GM19351 (cell line): Measurements from ENCODE around the gene IREB2.
"Not testable (repeated sequence)": the region's sequence is repeated elsewhere in the genome, so short reads cannot be mapped to it uniquely, and the experiment has no call there.

Experiments
- ATAC-seq: cut with Tn5 transposase; IDR thresholded peaks from one replicate; pipeline ENCODE4 v1.9.1; 2021; ENCODE audit warnings: mild to moderate bottlenecking, moderate library complexity; ENCODE audit not compliant: unreplicated experiment

Gene IREB2

DNA sequence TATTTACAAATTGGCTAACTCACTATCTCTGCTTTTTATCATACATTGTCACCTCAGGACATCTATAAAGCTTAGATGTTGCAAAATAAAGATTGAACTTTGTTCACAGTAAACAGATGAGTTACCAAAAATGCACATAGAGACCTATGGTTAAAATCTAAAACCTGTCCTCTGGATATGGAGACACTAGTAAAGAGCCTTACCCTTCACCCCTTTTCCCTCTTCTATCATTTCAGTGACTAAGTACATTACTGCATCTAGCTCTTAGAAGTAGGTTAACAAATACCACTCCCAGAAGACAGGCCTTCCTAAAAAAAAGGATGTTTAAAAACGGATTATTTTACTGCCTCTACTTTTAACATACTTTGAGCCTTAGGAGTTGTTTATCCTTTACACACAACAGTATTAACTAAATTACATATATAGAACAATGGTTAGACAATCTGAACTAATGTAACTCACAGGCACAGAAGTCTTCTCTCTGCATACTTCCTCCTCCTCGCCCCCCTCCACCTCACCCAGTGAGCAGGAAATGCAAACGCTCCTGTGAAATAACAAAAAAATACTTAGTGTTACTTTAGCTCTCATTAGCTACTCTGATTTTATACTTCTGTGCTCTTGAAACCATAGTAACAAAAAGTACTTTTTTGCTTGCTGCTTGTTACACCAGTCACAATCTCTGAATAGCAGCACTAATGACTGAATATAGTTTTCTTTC is 23.3 kb downstream of the IREB2 start:
- no peak for ATAC-seq

DNA sequence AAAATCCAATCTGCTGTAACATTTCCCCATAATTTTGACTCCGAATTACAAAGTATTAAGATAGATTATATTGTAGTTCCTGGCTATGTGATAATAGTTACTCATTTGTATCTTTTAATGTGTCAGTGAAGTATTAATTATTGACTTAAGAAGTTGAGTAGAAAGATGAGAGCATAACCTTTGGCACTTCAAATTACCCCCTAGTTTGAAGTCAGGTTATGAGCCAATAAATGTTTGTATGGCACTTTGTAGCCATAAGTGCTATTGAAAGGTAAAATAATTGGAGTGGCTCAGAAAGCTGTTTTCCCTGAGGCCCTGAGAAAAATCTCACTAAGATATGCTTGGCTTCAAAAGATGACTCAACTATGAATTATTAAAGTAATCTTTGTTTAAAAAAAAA is 31.0 kb downstream of the IREB2 start:
- ATAC-seq: no peak

DNA sequence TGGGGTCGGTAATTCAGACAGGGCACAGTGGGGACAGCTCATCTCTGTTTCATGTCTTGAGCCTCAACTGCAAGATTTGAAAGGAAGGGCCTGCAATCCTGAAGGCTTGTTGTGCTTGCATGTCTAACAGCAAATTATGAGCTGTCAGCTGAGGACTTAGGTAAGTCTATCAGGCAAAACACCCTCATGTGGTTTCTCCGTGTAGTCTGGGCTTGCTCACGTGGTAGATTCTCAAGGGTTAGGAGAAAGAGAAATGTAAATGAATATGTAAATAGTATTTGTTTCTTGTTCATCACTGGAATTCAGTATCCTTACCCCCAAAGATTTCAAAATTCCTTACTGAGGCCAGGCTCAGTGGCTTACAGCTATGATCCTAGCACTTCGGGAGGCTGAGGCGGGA is 39.3 kb downstream of the IREB2 start:
- ATAC-seq: no peak

DNA sequence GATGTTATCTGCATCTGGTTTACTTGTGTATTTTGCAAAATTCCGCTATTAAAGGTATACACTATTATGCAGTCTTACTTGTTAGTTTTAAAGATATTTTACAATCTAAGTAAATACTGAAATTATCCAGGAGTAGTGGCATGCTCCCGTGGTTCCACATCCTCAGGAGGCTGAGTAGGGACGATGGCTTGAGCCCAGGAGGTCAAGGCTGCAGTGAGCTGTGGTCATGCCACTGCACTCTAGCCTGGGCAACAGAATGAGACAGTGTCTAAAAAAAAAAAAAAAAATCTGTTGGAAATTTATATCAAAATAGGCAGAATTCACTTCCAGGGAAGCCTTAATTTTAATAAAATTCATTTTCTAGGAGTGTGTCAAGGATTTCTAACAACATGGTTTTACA is 41.6 kb downstream of the IREB2 start:
- ATAC-seq: no peak

DNA sequence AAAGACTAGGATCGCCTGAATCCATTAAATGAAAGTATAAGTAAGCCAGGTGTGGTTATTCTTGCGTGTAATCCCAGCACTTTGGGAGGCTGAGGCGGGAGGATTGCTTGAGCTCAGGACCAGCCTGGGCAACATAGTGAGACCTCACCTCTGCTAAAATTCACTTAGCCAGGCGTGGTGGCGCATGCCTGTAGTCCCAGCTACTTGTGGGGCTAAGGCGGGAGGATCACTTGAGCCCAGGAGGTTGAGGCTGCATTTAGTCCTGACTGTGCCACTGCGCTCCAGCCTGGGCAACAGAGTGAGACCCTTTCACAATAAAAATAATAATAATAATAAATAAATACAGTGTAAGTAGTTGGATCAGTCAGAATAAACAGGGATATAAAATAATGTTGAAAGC is 43.9 kb downstream of the IREB2 start:
- no peak for ATAC-seq

DNA sequence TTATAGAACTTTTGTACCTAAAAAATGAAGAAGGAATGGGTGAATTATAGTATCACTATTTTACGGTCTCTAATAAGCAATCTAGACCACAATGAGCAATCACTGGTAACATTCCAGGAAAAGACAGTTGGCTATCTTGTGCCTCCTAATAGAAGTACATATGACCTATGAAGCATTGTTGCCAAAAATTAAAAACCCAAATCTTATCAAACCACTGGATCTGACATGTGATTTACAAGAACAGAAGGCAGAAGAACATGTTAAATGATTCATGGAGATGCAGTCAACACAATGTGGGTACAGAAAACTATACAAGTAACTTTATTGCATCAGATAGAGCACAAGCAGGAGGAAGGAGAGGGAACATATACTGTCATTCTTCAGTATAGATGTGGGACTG is 54.9 kb downstream of the IREB2 start:
- ATAC-seq: no peak

DNA sequence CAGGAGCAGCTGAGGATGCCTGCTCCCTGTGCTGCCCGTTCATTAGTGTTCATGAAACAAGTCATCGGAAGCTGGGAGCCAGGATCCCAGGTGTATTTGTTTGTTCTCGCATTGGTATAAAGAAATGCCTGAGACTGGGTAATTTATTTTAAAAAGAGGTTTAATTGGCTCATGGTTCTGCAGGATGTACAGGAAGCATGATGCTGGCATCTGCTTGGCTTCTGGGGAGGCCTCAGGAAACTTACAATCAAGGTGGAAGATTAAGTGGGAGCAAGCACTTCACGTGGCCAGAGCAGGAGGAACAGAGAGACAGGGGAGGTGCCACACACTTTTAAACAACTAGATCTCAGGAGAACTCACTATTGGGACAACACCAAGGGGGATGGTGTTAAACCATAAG is 63.8 kb downstream of the IREB2 start:
- ATAC-seq: no peak

DNA sequence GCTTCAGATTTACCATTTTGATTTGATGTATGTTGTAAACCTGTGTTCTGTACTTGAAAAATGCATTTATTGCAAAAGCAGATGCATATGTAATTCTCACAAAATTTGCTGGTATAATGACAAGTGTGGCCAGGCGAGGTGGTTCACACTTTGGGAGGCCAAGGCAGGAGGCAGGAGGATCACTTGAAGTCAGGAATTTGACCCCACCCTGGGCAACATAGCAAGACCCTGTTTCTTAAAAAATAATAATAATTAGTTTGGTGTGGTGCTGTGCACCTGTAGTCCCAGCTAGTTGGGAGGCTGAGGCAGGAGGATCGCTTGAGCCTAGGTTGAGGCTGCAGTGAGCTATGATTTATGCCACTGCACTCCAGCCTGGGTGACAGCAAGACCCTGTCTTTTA is 64.6 kb downstream of the IREB2 start:
- no peak for ATAC-seq

DNA sequence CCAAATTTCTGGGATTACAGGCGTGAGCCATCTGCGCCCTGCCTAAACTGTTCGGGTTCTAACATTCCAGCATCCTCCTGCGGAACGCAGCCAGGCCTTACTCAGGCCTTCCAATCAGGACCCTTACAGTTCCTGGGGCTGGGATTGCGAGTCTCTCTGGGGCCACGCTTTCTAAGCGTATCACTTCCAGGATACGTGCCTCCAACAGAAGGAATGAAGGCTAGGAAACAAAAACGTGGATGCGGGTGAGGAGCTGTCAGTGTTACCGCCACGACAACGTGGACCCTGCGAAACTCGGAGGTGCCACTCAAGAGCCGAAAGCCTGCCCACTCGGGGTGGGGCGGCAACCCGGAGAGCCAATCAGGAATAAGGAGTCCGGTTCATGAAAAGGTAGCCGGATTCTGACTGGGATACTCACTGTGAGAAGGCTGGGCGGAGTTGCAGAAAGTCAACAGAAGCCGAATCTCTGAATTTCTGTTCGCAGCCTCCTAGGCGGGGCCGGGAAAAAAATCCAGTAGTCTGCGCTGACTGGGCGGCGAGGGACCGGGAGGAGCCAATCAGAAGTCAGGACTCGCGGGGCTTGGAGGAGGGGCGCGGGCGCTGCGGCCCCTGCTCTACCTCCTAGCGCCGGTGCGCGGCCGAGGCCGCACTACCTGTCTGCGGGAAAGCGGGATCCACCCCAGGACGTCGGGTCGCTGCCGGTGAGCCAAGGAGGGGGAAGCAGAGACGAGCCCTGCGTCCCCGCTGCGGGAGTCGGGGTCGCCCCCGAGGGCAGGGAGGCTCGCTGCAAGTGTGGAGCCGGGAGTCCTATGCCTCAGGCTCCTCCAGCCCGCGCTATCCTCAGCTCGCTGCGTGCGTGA is 69.2 kb downstream of the IREB2 start, which contains the start of gene HYKK:
Gene HYKK (plus strand): TSS at position 607 of the 860 bp plus-strand sequence. CDS start 5,512 bp downstream, outside the sequence.
- ATAC-seq: peak; percentile 91

DNA sequence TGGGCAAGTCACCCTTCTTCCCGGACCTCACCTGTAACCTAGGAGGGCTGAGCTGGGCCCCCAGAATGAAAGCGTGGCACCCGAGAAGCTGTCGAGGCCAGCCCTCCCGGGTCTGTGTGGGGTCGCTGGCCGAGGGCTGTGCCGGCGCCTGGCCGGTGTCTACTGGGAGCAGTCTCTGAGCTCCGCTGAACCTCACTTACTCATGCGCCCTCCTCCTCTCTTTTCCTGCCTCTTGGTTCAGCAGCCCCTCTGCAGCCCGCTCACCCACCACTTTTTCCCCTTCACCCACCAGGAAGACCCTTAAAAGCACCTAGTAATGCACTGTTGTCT is 69.8 kb downstream of the IREB2 start:
- ATAC-seq: peak; percentile 26

DNA sequence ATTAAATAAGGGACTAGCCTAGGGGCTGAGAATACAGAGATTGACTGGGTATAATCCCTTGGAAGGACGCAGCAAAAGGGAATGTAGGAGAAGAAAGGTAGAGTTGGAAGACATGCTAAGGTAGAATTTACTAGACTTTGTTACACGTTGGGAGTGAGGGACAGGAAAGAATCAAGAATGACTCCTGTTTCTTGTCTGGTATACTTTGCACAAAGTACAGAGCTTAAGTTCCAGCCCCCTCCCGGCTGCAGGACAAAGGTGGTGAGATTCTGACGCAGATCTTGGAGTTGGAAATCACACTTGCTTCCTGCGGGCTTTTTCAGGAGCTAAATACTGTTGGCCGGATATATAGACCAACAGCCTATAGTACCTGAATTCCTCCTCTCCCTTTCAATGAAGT is 70.3 kb downstream of the IREB2 start:
- ATAC-seq: no peak

DNA sequence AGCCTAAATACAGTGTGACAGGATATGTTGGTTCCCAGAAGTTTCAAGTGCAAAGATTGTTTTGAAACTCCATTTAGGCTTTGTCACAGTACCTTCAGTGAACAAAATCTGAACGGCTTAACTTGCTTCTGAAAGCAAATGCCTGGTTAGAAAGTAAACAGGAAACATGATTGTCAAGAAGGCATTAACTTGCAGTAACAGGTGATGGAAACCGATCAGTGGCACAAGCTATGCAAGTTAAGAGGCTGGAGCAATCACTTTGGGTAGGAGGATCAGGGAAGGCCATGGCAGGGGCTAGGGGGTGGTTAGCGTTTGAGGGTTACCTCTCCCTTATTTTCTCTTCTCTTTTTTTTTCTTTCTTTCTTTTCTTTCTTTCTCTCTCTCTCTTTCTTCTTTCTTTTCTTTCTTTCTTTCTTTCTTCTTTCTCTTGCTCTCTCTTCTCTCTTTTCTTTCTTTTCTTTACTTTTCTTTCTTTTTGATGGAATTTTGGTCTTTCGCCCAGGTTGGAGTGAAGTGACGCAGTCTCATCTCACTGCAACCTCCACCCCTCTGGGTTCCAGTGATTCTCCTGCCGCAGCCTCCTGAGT is 71.8 kb downstream of the IREB2 start:
- ATAC-seq: no peak

DNA sequence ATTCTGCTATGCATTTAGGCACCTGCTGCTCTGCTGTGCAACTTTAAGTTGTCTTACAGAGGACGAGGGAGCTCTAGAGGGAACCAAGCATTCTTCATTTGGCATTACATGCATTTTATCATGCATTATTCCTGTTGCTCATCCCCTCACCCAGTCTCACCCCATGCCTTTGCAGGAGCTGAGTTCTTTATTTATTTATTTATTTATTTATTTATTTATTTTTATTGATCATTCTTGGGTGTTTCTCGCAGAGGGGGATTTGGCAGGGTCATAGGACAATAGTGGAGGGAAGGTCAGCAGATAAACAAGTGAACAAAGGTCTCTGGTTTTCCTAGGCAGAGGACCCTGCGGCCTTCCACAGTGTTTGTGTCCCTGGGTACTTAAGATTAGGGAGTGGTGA is 82.0 kb downstream of the IREB2 start:
- ATAC-seq: not testable (repeated sequence)

DNA sequence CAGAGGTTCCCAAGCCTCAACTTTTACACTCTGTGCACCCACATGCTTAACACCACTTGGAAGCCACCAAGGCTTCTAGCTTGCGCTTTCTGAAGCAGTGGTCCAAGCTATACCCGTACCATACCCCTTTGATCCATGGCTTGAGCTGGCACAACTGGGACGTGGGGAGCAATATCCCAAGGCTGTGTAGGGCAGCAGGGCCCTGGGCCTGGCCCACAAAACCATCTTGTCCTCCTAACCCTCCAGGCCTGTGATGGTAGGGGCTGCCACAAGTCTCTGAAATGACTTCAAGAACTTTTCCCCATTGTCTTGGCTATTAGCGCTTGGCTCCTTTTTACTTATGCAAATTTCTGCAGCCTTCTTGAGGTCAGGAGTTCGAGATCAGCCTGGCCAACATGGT is 86.2 kb downstream of the IREB2 start:
- ATAC-seq: no peak

DNA sequence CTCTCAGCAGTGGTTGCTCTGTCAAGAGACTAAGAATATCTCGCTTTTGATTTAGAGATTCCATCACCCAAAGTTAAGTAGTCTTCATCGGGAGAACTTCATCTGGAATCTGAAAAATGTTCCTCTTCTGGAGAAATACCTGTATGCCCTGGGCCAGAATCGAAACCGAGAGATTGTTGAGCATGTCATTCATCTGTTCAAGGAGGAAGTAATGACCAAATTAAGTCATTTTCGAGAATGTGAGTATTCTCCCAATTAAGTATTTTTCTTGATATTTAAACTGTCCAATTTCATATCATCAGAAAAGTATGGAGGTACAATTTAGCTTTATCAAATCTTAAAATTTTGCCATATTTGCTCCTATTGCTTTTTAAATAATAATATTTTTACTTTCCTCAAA is 89.3 kb downstream of the IREB2 start:
- no peak for ATAC-seq

DNA sequence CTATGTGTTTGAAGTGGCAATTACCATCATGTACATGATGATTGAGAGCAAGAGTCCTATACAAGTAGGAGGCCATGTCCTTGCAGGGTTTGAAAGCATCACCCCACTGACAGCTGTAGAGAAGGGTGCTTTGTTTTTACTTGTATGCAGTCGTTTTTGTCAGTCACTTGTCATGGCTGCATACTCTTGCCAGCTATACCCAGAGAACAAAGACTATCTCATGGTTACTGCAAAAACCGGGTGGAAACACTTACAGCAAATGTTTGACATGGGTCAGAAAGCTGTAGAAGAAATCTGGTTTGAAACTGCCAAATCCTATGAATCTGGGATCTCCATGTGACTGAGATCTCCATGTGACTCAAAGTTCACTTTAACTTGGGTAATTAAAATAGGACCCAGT is 95.3 kb downstream of the IREB2 start:
- no peak for ATAC-seq

DNA sequence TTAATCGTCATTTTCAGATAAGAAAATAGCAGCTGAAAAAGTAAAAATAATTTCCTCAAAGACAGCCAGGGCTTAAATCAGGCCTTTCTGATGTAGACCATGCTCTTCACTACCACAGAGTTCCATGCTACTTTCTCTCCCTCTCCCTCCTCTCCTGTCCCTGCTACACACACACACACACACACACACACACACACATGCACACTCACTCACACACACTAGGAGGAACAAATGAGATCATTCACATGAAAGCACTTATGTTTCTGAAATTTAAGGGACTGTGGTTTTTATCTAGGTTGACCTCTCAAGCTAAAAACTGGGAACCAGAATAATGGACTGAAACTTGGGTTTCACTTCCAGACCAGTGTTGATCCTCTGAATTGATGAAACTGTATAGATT is 98.1 kb downstream of the IREB2 start:
- no peak for ATAC-seq

DNA sequence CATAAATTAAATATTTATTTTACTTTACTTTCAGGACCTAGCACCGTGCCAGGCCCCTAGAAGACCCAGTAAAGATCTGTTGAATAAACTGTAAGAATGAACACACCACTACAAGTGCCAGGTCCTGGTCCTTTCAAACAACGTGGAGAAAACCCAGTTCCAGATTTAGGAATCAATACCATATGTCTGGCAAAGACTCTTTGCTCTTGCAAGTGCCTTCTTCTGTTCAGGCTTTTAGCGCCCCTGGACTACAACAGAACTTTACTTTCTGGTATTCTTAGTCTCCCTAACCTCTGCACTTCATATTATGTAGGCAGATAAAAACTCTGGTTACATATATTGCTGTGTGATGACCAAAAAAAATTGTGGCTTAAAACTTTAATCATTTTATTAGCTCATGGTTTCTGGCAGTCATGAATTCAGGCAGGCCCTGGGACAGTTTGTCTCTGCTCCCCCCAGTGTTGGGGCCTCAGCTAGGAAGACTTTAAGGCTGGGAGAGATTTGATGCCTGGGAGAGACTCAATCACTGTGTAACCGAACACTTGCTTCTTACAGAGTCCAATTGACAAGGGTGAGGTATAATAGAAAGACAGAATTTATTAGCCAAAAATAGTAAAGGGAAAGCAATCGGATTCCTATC is 99.4 kb downstream of the IREB2 start:
- ATAC-seq: no peak

DNA sequence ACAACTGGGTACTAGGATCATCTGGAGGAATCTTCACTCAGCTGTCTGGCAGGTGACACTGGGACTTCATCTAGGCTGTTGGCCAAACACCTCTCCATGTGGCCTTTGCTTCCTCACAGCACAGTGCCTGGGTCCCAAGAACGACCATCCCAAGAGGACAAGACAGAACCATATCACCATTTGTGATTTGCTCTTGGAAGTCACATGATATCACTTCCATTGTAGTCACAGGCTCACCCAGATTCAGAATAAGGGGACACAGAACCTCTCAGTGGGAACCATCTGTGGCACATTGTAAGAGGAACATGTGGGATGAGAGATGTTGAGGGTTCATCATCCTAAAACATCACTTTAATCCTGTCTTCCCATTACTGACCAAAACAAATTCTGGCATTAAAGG is 100.3 kb downstream of the IREB2 start:
- ATAC-seq: no peak

DNA sequence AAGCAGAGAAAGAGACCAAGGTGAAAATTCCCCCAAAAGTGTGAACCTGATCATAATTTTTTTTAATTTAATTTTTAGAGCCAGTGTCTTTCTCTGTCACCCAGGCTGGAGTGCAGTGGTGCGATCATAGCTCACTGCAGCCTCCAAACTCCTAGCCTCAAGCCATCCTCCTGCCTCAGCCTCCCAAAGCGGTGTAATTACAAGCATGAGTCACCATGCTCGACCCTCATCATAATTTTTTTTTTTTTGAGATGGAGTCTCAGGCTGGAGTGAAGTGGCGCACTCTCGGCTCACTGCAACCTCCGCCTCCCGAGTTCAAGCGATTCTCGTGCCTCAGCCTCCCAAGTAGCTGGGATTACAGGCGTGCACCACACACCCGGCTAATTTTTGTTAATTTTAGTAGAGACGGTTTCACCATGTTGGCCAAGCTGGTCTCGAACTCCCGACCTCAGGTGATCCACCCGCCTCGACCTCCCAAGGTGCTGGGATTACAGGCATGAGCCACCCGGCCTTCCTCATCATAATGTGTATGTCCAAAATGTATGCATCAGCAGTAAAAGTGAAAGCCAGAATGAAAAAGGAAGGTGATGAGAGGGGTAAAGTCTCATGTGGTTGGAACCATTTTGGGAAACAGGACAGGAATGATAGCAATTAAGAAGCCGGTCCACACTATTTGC is 101.6 kb downstream of the IREB2 start:
- not testable (repeated sequence) for ATAC-seq
